Measurements from ENCODE around the gene RPL7A.
"Not testable (repeated sequence)": the region's sequence is repeated elsewhere in the genome, so short reads cannot be mapped to it uniquely, and the experiment has no call there.

DNA sequence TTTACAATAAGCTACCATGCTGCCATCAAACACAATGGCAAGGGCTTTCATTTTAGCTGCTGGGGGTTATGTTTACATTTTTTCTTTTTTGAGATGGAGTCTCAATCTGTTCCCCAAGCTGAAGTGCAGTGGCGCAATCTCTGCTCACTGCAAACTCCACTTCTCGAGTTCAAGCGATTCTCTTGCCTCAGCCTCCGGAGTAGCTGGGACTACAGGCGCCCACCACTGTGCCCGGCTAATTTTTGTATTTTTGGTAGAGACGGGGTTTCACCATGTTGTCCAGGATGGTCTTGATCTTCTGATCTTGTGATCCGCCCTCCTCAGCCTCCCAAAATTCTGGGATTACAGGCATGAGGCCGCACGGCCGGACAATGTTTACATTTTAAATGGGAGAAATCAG lies 13.1 kb upstream of the RPL7A start:
- not testable (repeated sequence) for TF ChIP-seq ZNF329 (CRISPR knock-in tag; IDR thresholded peaks at IDR 0.05; ENCODE audit: low read depth); ZNF558 (CRISPR knock-in tag; IDR thresholded peaks at IDR 0.05; ENCODE audit: borderline replicate concordance); ZKSCAN1 (IDR thresholded peaks at IDR 0.05; ENCODE audit: low read length); SETDB1 (CRISPR knock-in tag; IDR thresholded peaks at IDR 0.05; ENCODE audit: borderline replicate concordance); NCOR1 (IDR thresholded peaks at IDR 0.05; ENCODE audit: borderline replicate concordance, low read length)
- TF ChIP-seq, protein P1, sequence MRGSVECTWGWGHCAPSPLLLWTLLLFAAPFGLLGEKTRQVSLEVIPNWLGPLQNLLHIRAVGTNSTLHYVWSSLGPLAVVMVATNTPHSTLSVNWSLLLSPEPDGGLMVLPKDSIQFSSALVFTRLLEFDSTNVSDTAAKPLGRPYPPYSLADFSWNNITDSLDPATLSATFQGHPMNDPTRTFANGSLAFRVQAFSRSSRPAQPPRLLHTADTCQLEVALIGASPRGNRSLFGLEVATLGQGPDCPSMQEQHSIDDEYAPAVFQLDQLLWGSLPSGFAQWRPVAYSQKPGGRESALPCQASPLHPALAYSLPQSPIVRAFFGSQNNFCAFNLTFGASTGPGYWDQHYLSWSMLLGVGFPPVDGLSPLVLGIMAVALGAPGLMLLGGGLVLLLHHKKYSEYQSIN (CRISPR knock-in tag; IDR thresholded peaks at IDR 0.05; ENCODE audit: borderline replicate concordance), result not testable (repeated sequence)
- TF ChIP-seq, protein P2, sequence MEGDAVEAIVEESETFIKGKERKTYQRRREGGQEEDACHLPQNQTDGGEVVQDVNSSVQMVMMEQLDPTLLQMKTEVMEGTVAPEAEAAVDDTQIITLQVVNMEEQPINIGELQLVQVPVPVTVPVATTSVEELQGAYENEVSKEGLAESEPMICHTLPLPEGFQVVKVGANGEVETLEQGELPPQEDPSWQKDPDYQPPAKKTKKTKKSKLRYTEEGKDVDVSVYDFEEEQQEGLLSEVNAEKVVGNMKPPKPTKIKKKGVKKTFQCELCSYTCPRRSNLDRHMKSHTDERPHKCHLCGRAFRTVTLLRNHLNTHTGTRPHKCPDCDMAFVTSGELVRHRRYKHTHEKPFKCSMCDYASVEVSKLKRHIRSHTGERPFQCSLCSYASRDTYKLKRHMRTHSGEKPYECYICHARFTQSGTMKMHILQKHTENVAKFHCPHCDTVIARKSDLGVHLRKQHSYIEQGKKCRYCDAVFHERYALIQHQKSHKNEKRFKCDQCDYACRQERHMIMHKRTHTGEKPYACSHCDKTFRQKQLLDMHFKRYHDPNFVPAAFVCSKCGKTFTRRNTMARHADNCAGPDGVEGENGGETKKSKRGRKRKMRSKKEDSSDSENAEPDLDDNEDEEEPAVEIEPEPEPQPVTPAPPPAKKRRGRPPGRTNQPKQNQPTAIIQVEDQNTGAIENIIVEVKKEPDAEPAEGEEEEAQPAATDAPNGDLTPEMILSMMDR (CRISPR knock-in tag; IDR thresholded peaks at IDR 0.05), result not testable (repeated sequence)
- TF ChIP-seq, protein P3, sequence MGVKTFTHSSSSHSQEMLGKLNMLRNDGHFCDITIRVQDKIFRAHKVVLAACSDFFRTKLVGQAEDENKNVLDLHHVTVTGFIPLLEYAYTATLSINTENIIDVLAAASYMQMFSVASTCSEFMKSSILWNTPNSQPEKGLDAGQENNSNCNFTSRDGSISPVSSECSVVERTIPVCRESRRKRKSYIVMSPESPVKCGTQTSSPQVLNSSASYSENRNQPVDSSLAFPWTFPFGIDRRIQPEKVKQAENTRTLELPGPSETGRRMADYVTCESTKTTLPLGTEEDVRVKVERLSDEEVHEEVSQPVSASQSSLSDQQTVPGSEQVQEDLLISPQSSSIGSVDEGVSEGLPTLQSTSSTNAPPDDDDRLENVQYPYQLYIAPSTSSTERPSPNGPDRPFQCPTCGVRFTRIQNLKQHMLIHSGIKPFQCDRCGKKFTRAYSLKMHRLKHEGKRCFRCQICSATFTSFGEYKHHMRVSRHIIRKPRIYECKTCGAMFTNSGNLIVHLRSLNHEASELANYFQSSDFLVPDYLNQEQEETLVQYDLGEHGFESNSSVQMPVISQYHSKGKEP (CRISPR knock-in tag; IDR thresholded peaks at IDR 0.05), result not testable (repeated sequence)

Data from HepG2 (cell line).